Ramos (cell line): Measurements from ENCODE around the gene RIPOR3.
"Not testable (repeated sequence)": the region's sequence is repeated elsewhere in the genome, so short reads cannot be mapped to it uniquely, and the experiment has no call there.

Experiments used
- in situ Hi-C: fragments of 300-500 bp; cut with MboI; formaldehyde crosslinking; loops from one replicate; pipeline ENCODE4 v1.14.3; 2022; ENCODE audit warnings: low sequenced_read_pairs; ENCODE audit not compliant: unreplicated experiment

The RIPOR3 gene

GRCh38 chr20:50666709-50667298, 24.5 kb downstream of the RIPOR3 start:
- in situ Hi-C loops, result no loop called here

- in situ Hi-C loops, result no loop called here
Observed at GRCh38 chr20:50664254-50664653, 27.1 kb downstream of the RIPOR3 start.

DNA sequence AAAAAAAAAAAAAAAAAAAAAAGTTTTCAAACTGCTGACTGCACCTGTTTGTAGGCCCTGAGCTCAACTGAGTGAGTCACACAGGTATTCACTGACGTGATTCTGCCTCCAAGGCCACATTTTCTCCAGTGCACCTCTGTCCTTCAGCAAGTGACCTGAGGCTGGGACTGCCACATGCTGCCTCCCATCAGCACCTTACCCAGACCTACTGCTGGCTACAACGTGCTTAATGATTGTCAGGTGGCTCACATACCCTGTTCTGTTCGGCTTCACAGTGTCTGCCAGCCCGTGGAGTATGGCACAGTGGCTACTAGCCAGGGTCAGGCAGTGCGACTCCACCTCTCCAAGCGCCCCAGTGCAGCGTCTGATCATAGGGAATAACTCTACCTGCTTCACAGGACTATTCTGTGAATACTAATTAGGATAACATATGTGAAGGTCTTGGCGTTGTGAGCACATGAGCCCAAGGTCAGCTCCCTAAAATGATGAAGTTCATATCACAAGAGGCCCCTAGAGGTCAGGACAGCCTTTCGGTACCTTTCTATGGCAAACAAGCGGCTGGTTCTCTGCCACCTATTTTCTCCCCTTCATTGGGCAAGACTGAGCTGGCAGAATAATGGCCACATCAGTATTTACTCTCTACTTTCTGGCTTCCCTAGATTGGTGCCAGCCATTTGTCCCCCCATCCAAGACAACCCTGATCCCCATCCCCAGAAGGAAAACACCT, 28.1 kb downstream of the RIPOR3 start:
- in situ Hi-C loops, result no loop called here

- in situ Hi-C loops, result no loop called here
Observed at GRCh38 chr20:50659975-50660670, 31.2 kb downstream of the RIPOR3 start.

- in situ Hi-C loops, result no loop called here
Observed at GRCh38 chr20:50658804-50659380, 32.5 kb downstream of the RIPOR3 start.

DNA sequence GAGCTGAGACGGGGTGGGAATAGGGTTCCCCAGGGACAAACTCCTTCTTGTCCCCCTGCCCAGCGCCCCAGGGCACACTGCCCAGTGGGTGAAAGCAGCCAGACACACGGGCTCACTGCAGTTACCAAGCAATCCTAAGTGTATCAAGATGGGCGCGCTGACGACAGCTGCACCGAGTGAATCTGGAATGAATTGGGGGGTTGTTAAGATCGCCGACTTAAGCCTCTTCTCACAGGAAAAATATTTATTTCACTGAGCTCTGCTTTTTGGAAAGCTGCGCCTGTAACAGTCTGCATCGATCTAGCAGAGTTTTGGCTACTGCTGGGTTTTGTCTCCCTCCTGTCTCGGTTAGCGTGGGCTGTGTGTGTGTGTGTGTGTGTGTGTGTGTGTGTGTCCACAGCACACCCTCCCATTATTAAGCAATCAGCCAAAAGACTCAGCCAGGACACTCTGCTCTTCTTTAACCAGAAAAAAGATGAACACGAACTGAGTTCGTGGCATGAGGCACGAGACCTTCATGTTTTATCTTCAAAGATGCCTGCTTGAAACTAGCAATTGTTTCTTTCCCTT, 35.9 kb downstream of the RIPOR3 start:
- in situ Hi-C loops, result no loop called here

DNA sequence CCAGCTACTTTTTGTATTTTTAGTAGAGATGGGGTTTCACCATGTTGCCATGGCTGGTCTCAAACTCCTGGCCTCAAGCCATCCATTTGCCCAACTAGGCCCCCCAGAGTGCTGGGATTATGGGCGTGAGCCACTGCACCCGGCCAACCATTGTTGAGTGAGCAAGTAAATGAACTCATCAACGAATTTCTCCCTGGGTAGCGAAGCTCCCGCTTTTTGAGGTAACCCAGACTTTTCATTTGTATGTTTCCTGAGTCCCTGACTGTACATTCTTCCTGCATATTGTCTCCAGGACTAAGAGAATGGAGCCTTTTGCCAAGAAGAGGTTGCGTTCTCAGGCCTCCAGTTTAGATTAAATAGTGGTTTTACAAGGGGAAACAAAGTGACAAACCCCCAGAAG, 36.4 kb downstream of the RIPOR3 start:
- in situ Hi-C loops, result no loop called here

DNA sequence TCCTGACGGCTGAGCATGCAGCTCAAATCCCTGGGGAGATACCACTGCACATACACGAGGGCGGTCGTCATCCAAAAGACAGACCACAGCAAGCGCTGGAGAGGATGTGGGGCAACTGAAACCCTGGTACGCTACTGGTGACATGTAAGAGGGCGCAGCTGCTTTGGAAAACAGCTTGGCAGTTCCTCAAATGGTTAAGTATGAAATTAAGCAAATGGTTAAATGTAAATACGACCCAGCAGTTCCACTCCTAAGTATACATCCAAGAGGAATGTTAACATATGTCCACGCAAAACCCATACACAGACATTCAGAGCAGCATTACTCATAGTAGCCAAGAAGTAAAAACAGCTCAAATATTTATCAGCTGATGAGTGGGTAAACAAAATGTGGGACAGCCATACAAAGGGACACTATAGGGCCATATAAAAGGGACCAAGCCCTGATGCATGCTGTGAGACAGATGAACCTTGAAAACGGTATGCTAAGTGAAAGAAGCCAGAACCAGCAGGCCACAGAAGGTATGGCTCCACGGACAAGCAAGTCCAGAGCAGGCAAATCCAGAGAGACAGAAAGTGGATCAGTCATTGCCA, 38.5 kb downstream of the RIPOR3 start:
- in situ Hi-C loops, result no loop called here

DNA sequence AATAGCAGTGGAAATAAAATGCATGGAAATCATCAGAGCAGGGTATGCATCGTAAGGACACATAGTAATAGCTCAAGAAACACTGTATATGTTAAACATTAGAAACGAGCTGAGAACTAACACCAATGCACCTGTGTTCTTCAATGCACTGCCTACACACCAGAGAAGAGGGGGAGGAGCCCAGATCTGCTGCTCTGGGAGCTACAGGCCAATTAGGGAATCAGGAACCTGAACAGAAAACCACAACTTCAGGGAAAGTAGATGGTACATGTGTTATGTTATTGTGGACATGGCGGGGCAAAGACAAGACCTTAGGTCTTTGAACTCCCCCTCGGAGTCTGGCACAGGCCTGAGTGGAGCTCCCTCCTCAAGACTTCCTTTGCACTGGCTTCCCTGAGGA, 39.7 kb downstream of the RIPOR3 start:
- in situ Hi-C loops, result no loop called here

DNA sequence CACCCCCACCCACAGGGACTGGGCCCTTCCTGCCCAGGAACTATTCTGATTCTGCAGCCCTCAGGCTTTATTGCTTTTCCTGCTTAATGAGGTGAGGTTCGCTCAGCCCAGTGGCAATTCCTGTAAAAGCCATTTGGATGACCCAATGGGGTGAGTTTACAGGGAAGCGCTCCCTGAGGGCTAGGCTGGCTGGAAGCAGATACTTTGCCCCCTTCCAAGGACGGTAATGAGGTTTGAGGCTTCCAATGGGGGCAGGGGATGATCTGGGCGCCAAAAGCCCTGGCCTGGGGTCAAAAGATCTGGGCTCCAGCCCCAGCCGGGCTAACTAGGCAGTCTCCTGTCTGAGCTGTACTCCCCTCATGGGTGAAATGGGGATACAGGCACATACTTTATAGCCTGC, 41.8 kb downstream of the RIPOR3 start:
- in situ Hi-C loops, result no loop called here

DNA sequence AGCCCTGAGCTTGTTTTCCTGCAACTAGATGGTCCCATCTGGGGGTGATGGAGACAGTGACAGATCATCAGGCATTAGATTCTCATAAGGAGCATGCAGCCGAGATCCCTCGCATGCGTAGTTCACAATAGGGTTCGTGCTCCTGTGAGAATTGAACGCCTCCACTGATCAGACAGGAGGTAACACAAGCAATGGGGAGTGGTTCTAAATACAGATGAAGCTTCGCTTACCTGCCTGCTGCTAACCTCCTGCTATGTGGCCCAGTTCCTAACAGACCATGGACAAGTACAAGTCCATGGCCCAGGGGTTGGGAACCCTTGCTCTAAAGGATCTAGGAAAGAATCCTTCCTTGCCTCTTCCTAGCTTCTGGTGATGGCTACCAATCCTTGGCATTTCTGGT, 42.7 kb downstream of the RIPOR3 start:
- in situ Hi-C loops, result no loop called here

DNA sequence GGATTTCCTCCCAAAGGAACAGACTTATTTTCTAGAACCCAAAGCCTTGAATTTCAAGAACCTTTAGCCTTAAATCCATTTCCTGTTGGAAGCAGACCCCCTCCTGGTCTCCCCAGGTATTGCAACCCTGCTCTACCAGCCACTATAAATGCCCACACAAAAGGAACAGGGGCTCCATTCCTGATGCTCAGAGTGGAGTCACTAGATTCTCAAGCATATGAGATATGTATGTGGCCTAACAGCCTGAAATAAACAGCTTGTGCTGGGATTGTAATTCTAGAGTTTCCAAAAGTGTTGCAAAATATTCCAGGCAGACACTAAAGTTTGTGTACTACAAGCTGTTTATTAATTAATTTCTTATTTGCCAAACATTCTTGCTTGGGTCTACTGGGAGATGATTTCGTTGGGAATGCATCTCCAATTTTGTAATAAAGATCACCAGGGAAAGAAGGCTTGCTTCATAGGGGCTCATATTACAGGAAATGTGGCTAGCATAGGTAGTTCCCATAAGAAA, 44.8 kb downstream of the RIPOR3 start:
- in situ Hi-C loops, result no loop called here

DNA sequence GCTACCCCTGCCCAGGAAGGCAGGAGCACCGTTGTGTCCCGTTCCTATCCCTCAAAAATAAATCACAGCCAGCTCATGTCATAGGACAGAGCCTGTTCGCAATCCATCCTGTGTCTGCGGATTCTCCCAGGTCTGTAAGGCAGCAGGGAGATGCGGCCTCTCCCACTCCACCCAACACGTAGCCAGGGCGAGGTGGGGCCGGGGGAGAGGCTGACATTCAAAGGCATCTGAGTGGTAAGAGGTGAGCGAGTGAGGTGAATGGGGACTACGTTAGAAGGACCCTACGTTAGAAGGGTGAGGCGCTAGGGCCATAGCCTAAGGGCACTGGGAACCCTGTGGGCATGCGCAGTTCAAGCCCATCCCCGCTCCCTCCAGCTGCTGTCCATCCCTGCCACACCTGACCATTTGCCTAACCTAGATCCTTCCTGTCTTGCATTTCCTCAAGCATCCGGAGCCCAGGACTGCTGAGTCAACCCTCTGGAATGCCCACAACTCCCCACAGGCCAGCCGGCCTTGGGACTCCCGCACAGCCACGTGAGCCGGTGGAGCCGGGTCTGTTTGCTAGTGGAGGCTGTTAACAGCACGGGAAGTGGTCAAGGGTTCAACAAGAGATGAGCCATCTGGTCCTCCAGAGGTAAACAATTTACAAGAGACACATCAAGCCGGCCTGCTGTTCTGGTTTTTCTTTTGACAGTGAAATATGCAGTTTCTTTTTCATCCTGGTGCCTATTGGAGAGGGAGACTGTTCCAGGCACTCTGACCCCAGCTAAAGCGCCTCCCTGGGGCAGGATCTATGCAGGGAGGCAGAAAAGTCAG, 45.9 kb downstream of the RIPOR3 start:
- in situ Hi-C loops, result no loop called here

DNA sequence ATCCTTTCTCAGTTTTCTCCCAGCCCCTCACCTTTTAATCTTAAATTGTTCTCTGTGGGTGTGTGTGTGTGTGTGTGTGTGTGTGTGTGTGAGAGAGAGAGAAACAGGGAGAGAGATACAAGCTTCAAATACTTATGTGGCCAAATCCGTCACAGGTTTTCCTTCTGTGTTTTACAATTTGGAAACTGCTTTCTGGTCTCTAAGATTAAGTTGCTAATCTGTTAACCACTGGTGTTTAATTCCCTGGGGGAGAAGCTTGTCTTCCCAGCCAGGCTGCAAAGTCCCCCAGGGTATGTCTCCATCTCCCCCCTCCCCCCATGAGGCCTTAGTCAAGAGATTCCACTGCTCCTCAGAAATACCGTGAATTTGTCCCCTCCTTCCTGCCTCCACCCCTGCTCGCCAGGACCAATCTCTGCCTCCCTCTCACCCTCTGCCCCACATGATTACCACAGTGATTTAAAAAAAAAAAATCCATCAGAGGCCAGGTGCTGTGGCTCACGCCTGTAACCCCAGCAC, 49.0 kb downstream of the RIPOR3 start:
- in situ Hi-C loops, result no loop called here

- in situ Hi-C loops, result not testable (repeated sequence)
Observed at GRCh38 chr20:50641625-50642287, 49.6 kb downstream of the RIPOR3 start.

DNA sequence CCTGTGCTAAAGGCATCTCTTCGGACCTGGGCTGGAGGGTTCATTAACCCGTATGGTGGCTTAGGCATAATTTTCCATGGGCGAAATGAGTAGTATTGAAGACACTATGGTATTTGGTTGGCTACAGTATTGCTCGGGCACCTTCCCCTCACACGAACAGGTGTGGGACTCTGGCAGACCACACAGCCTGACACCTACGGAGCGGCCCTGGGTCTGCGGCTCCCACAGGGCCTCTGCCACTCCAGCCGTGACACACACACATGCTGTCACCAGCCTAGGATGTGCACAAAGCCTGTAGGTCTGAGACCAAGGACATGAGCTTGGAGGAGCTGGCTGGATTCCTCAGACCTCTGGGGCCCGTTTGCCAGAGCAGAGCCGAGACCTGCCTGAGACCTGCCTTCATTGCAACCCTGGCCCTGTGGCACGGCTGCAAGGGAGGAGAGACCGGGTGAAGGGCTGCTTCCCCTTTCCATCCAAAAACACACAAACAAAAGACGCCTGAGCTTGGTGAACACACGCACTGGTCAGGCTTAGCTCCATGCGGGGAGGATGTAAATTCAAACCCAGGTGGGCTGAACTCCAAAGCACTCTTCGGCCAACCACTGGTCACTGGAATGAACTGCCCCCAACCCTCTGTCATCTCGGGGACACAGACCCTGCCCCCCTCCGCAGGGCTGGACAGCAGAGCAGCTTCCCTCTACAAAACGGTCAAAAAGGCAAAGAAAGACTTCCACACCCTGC, 51.2 kb downstream of the RIPOR3 start:
- in situ Hi-C loops, result not testable (repeated sequence)

DNA sequence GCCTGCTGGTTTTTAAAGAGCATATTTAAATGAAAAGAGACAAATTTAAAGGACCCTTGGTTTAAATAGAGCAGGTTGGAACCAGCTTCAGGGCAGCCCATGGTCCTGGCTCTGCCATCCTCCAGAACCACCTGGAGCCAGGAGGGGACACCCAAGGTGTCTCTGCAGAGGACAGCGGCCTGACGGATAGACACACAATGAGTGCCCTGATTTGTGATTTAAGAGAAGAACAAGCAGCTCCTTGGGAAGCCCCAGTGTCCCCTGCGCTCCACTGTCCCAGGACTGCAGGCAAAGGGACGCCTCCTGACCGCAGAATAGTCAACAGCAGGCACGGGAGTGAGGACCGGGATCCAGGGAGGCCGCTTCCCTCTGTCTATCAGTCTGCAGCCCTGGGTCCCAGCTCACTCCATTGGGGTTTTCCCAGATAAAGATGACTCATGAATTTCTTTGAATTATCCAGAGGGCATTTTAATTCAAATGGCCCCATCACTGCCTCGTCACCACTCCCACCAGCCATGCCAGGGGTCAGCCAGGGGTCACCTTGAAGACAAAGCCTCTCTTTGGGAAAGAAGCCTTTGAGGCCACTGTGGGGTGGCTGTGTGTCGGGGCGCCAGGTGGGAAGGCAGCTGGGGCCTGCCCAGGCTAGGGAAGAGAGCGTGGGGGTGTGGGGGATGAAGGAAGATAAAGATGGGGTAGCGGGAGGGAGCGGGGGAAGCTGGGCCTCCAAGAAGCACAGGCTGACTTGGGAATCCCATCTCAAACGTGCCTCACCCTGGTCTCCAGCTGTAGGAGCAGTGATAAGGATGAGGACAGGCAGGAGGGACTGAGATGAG, 53.1 kb downstream of the RIPOR3 start:
- in situ Hi-C loops, result not testable (repeated sequence)
